Spleen (tissue), 11 donors: ENCODE measurements around the gene NANOGP8. TPM values are rescaled to one million over a fixed set of nuclear protein-coding genes. Genes with fewer than 3 reads are reported as not detected.

Experiments used
- DNase-seq: peaks from one replicate; pipeline ENCODE4 v3.0.0-alpha.2; 2020
- H3K27ac ChIP-seq, 8 donors: fragments of 200-600 bp; sonication (generic) in 7 of 8; 1 replicate in 4 of 8; 2 replicates in 4 of 8; pipeline versions ENCODE4 v1.5.0 to v1.8.0; 2016 to 2021; ENCODE audit warnings: inconsistent platforms in 4 of 8, mild to moderate bottlenecking in 4 of 8, moderate library complexity in 1 of 8
- H3K27me3 ChIP-seq, 7 donors: fragments of 200-600 bp; sonication (generic) in 6 of 7; replicated peaks in 1 of 7; 1 replicate in 4 of 7; 2 replicates in 3 of 7; pipeline versions ENCODE4 v1.5.0 to v1.8.0; 2016 to 2021; ENCODE audit warnings: inconsistent platforms in 3 of 7, mild to moderate bottlenecking in 1 of 7
- H3K36me3 ChIP-seq, 6 donors: fragments of 200-600 bp; sonication (generic) in 5 of 6; 1 replicate in 4 of 6; 2 replicates in 2 of 6; pipeline versions ENCODE4 v1.5.0 to v1.8.0; 2016 to 2021; ENCODE audit warnings: inconsistent platforms in 2 of 6
- H3K4me1 ChIP-seq, 6 donors: fragments of 200-600 bp; sonication (generic) in 5 of 6; 1 replicate in 3 of 6; 2 replicates in 3 of 6; pipeline versions ENCODE4 v1.5.0 to v1.8.0; 2016 to 2021; ENCODE audit warnings: inconsistent platforms in 3 of 6
- H3K4me3 ChIP-seq, 8 donors: fragments of 200-600 bp; sonication (generic) in 7 of 8; 1 replicate in 4 of 8; 2 replicates in 4 of 8; pipeline versions ENCODE4 v1.5.0 to v1.8.0; 2016 to 2021; ENCODE audit warnings: inconsistent platforms in 4 of 8, mild to moderate bottlenecking in 4 of 8, moderate library complexity in 2 of 8
- H3K9me3 ChIP-seq, 8 donors: fragments of 200-600 bp; sonication (generic) in 7 of 8; 1 replicate in 4 of 8; 2 replicates in 4 of 8; pipeline versions ENCODE4 v1.5.0 to v1.8.0; 2016 to 2021; ENCODE audit warnings: inconsistent platforms in 4 of 8
- CTCF ChIP-seq, 11 experiments: fragments of 200-600 bp in 7 of 11; fragments of 450-650 bp in 4 of 11; sonication (generic) in 4 of 11; IDR thresholded peaks in 8 of 11; conservative IDR thresholded peaks in 3 of 11; 1 replicate in 7 of 11; 2 replicates in 4 of 11; pipeline versions ENCODE4 v1.4.0 to v1.8.0; 2016 to 2021; ENCODE audit warnings: antibody characterized with exemption in 11 of 11, inconsistent platforms in 4 of 11, mild to moderate bottlenecking in 1 of 11
- POLR2A ChIP-seq, 3 donors: fragments of 450-650 bp; IDR thresholded peaks; one replicate each; pipeline ENCODE4 v1.5.1; 2017; ENCODE audit warnings: antibody characterized with exemption in 3 of 3, mild to moderate bottlenecking in 1 of 3
- POLR2AphosphoS5 ChIP-seq, 3 donors: sonication (generic); formaldehyde crosslinking; IDR thresholded peaks; one replicate each; pipeline ENCODE4 v1.5.1; 2017; ENCODE audit warnings: antibody characterized with exemption in 3 of 3
- WGBS, 5 donors: extraction: QIAGEN DNeasy Blood & Tissue Kit in 3 of 5; methylation state at CpG; one replicate each; pipeline versions ENCODE4 v1.1.5 to v1.1.7; 2013 to 2018; 5-methylcytosine and 5-hydroxymethylcytosine counted together
- intact Hi-C: fragments of 100-400 bp; cut with DNase I; formaldehyde crosslinking; loops from one replicate; pipeline ENCODE4 v1.15.0; 2023; ENCODE audit warnings: low total_unique reads
- polyA plus RNA-seq, 3 donors: library from polyadenylated mRNA; stranded (reverse); fragments of 200-250 nt; gene quantifications; one replicate each; pipeline ENCODE4 v1.2.1, GENCODE V29; 2013
- total RNA-seq, 7 donors: library from RNA; depleted of rRNA in 3 of 7; stranded (reverse); fragments of >200 nt in 3 of 7; fragmentation: NEBNext Ultra II Directional in 4 of 7; extraction: Animal tissue kit (Norgen Biotek cat#: 25700) in 4 of 7; gene quantifications; one replicate each; pipeline versions ENCODE4 v1.1.0 to v1.2.1, GENCODE V29; 2016 to 2021
- donor health status: healthy with polysubstance abuse.
- donor health status: DM: no; HTN: no; CAD: no; lungs with moderate emphysema.
- donor health status: DM: no; HTN: no; CAD: no.
- donor health status: Bipolar disorder and iron deficiency.
- donor health status: healthy.
- donor health status: DM: no; HTN: no; CAD: no.
- donor health status: DM: yes; HTN: yes; CAD: no.

The NANOGP8 gene
- total and polyA plus RNA-seq, 10 donors: 0.50 to 4.4 (median 1.1) TPM; not detected in 5

GRCh38 chr15:35092846-35093245, 7.8 kb upstream of the NANOGP8 start:
- TF ChIP-seq POLR2A (IDR thresholded peaks at IDR 0.05) (no peak), POLR2AphosphoS5 (IDR thresholded peaks at IDR 0.05) (no peak), CTCF (IDR thresholded peaks at IDR 0.05 in 8 of 11, conservative IDR thresholded peaks at IDR 0.05 in 3 of 11) (no peak)
- 93 to 95% (median 94%) methylated on average over 28 to 33 of the region's 33 CpGs for WGBS, 5 donors
- intact Hi-C loops: no loop called here

GRCh38 chr15:35092311-35092710, 7.2 kb upstream of the NANOGP8 start:
- TF ChIP-seq POLR2A (IDR thresholded peaks at IDR 0.05): no peak
- Histone ChIP-seq H3K27ac (no peak overlapping the region), H3K4me1 (no peaks in the 10 kb centered on the region), H3K9me3 (no peaks in the 10 kb centered on the region), H3K36me3 (no peaks in the 10 kb centered on the region), H3K27me3 (no peaks in the 10 kb centered on the region), H3K4me3 (no peak overlapping the region)
- intact Hi-C loops: no loop called here
- DNase-seq: no peak
- WGBS, 5 donors: 94 to 97% (median 97%) methylated on average over 18 of the region's 18 CpGs

More at GRCh38 chr15:35092846-35093245, 7.8 kb upstream of the NANOGP8 start:
- Histone ChIP-seq H3K9me3 (no peaks in the 10 kb centered on the region), H3K27ac (no peak overlapping the region), H3K36me3 (no peaks in the 10 kb centered on the region), H3K4me1 (no peaks in the 10 kb centered on the region), H3K27me3 (no peaks in the 10 kb centered on the region), H3K4me3 (no peak overlapping the region)
- no peak for DNase-seq

GRCh38 chr15:35090104-35090807, 5.2 kb upstream of the NANOGP8 start:
- DNase-seq: no peak
- Histone ChIP-seq H3K27ac (no peak overlapping the region), H3K4me1 (no peaks in the 10 kb centered on the region), H3K36me3 (no peaks in the 10 kb centered on the region), H3K27me3 (no peaks in the 10 kb centered on the region), H3K4me3 (no peak overlapping the region), H3K9me3 (no peaks in the 10 kb centered on the region)
- TF ChIP-seq CTCF (IDR thresholded peaks at IDR 0.05 in 8 of 11, conservative IDR thresholded peaks at IDR 0.05 in 3 of 11): no peak
- TF ChIP-seq POLR2AphosphoS5 (IDR thresholded peaks at IDR 0.05): no peak
- no peak for TF ChIP-seq POLR2A (IDR thresholded peaks at IDR 0.05)
- WGBS, 5 donors: 92 to 98% (median 95%) methylated on average over 1 of the region's 1 CpG
- intact Hi-C loops: no loop called here

GRCh38 chr15:35089551-35089950, 4.5 kb upstream of the NANOGP8 start:
- no peak overlapping the region for H3K4me3 ChIP-seq
- no peak for TF ChIP-seq POLR2A (IDR thresholded peaks at IDR 0.05)
- TF ChIP-seq CTCF (IDR thresholded peaks at IDR 0.05 in 8 of 11, conservative IDR thresholded peaks at IDR 0.05 in 3 of 11): no peak
- TF ChIP-seq POLR2AphosphoS5 (IDR thresholded peaks at IDR 0.05): no peak
- intact Hi-C loops: no loop called here
- H3K4me1 ChIP-seq: no peaks in the 10 kb centered on the region
- H3K36me3 ChIP-seq: no peaks in the 10 kb centered on the region
- 87 to 99% (median 89%) methylated on average over 2 of the region's 2 CpGs for WGBS, 5 donors
- no peak overlapping the region for H3K27ac ChIP-seq
- H3K27me3 ChIP-seq: no peaks in the 10 kb centered on the region
- DNase-seq: no peak
- no peaks in the 10 kb centered on the region for H3K9me3 ChIP-seq
